ENCODE results near the gene KRT20. TPM values are rescaled to one million over a fixed set of nuclear protein-coding genes. Genes with fewer than 3 reads are reported as not detected.
A peak's percentile ranks its signal among the peaks of the same experiment; 100 is the strongest.

The KRT20 gene
- polyA plus RNA-seq, 3 donors, result not detected

- Mint-ChIP-seq H3K36me3 (no peaks in the 10 kb centered on the region), H3K27me3 (ENCODE audit: low read depth in 3 of 3) (peaks cover 14 to 20% (median 19%) of the 10 kb centered on the region in 3 donors), H3K9me3 (no peaks in the 10 kb centered on the region), H3K27ac (peak overlapping the region in 6 of 7 donors; percentile 4 to 76 (median 50)), H3K4me1 (peaks cover 12% of the 10 kb centered on the region), H3K4me3 (no peak overlapping the region)
- DNase-seq, result peak; percentile 50 to 70 (median 53)
- H3K36me3 ChIP-seq (replicated peaks in 1 of 2; ENCODE audit: control insufficient read depth in 1 of 2, insufficient read depth in 2 of 2, low read length in 2 of 2), result no peaks in the 10 kb centered on the region
- TF ChIP-seq CTCF (IDR thresholded peaks at IDR 0.05), result no peak
- H3K4me2 ChIP-seq (replicated peaks; ENCODE audit: extremely low read depth, low read length, poor library complexity, severe bottlenecking), result no peak overlapping the region
- peaks cover 1 to 4% of the 10 kb centered on the region in 2 donors for H3K27me3 ChIP-seq (ENCODE audit: control insufficient read depth in 2 of 2, insufficient read depth in 2 of 2, low read length in 2 of 2)
- no peak overlapping the region for H3K4me3 ChIP-seq (replicated peaks in 1 of 3; ENCODE audit: low read depth in 2 of 3, low read length in 3 of 3)
- no peak overlapping the region for H3K9ac ChIP-seq (ENCODE audit: insufficient read depth, low read length, poor library complexity, severe bottlenecking)
- intact Hi-C loops (cut with micrococcal nuclease), result loop anchor here (10.0 kb wide), 3 partner anchors 422 to 762 kb away; no protein-coding TSS in a partner anchor
- peaks cover 13 to 16% of the 10 kb centered on the region in 2 donors for H3K4me1 ChIP-seq (ENCODE audit: control insufficient read depth in 1 of 2, insufficient read depth in 2 of 2, low read length in 2 of 2)
- no peak overlapping the region for H2AFZ ChIP-seq (ENCODE audit: insufficient read depth, low read depth, low read length, poor library complexity, severe bottlenecking)
- 68% methylated on average over 8 of the region's 12 CpGs for WGBS (ENCODE audit: insufficient coverage)
- H3K79me2 ChIP-seq (ENCODE audit: insufficient read depth, low read length), result no peaks in the 10 kb centered on the region
- H4K20me1 ChIP-seq (ENCODE audit: insufficient read depth, low read length), result no peaks in the 10 kb centered on the region
- no peak overlapping the region for H3K27ac ChIP-seq (ENCODE audit: low read depth in 1 of 2, low read length in 2 of 2)
- no peaks in the 10 kb centered on the region for H3K9me3 ChIP-seq (replicated peaks in 1 of 2; ENCODE audit: control insufficient read depth in 1 of 2, insufficient read depth in 1 of 2, low read length in 2 of 2)
These were observed 18.2 kb upstream of the KRT20 start for GRCh38 chr17:40903129-40903847.

- no peak overlapping the region for H2AFZ ChIP-seq (ENCODE audit: insufficient read depth, low read depth, low read length, poor library complexity, severe bottlenecking)
These were observed 17.5 kb upstream of the KRT20 start for GRCh38 chr17:40902498-40902897.

More at GRCh38 chr17:40902498-40902897, 17.5 kb upstream of the KRT20 start:
- Histone ChIP-seq H3K36me3 (replicated peaks in 1 of 2; ENCODE audit: control insufficient read depth in 1 of 2, insufficient read depth in 2 of 2, low read length in 2 of 2) (no peaks in the 10 kb centered on the region), H3K9me3 (replicated peaks in 1 of 2; ENCODE audit: control insufficient read depth in 1 of 2, insufficient read depth in 1 of 2, low read length in 2 of 2) (no peaks in the 10 kb centered on the region), H3K4me1 (ENCODE audit: control insufficient read depth in 1 of 2, insufficient read depth in 2 of 2, low read length in 2 of 2) (peaks cover 13 to 16% of the 10 kb centered on the region in 2 donors), H3K4me3 (replicated peaks in 1 of 3; ENCODE audit: low read depth in 2 of 3, low read length in 3 of 3) (no peak overlapping the region), H4K20me1 (ENCODE audit: insufficient read depth, low read length) (no peaks in the 10 kb centered on the region), H3K27me3 (ENCODE audit: control insufficient read depth in 2 of 2, insufficient read depth in 2 of 2, low read length in 2 of 2) (no peaks in the 10 kb centered on the region), H3K27ac (ENCODE audit: low read depth in 1 of 2, low read length in 2 of 2) (no peak overlapping the region), H3K4me2 (replicated peaks; ENCODE audit: extremely low read depth, low read length, poor library complexity, severe bottlenecking) (no peak overlapping the region), H3K9ac (ENCODE audit: insufficient read depth, low read length, poor library complexity, severe bottlenecking) (no peak overlapping the region), H3K79me2 (ENCODE audit: insufficient read depth, low read length) (no peaks in the 10 kb centered on the region)
- H3K4me3 Mint-ChIP-seq, result no peak overlapping the region
- no peaks in the 10 kb centered on the region for H3K36me3 Mint-ChIP-seq
- H3K9me3 Mint-ChIP-seq, result no peaks in the 10 kb centered on the region
- TF ChIP-seq CTCF (IDR thresholded peaks at IDR 0.05), result no peak
- H3K27me3 Mint-ChIP-seq (ENCODE audit: low read depth in 3 of 3), result peaks cover 12 to 21% (median 18%) of the 10 kb centered on the region in 3 donors
- no peak for DNase-seq
- whole genome bisulfite sequencing (ENCODE audit: insufficient coverage), result 100% methylated on average over 1 of the region's 4 CpGs
- peaks cover 12% of the 10 kb centered on the region for H3K4me1 Mint-ChIP-seq
- intact Hi-C loops (cut with micrococcal nuclease), result loop anchor here (10.0 kb wide), 3 partner anchors 422 to 762 kb away; no protein-coding TSS in a partner anchor
- no peak overlapping the region for H3K27ac Mint-ChIP-seq
